ENCODE measurements around the gene SPSB3. TPM values are rescaled to one million over a fixed set of nuclear protein-coding genes. Genes with fewer than 3 reads are reported as not detected.

Gene SPSB3
- total and polyA plus RNA-seq, 4 donors, result 27.7 to 60.5 (median 37.8) TPM

DNA sequence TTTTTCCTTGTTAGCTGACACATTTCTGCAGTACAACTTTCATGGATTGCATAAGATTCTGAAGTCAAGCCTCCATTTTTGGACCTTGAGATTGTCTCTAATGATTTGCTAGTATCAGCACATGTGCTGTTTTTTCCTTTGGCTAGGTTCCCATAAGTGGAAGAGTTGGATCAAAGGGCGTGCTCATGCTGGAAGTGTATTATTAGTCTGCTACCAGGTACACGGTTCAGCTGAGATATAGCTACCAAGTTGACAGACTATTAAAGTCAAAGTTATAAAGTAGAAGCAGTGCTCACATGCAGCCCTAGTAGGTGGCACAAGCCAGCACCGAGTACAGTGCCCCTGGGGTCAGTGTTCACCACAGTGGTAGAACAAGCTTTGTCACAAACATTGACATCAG lies 47.8 kb upstream of the SPSB3 start:
- peak; percentile 39 for DNase-seq (ENCODE audit: low spot score)
- Histone ChIP-seq H3K4me3 (ENCODE audit: low read depth in 1 of 3, low read length in 3 of 3) (peak overlapping the region; percentile 8 to 77 (median 27)), H3K27me3 (ENCODE audit: control insufficient read depth in 4 of 4, insufficient read depth in 4 of 4, low read length in 3 of 4) (no peaks in the 10 kb centered on the region), H3K9me3 (ENCODE audit: control insufficient read depth in 4 of 4, low read length in 3 of 4) (no peaks in the 10 kb centered on the region), H3K27ac (ENCODE audit: low read depth in 1 of 2, low read length in 2 of 2) (peak overlapping the region; percentile 36 to 66), H3K9ac (ENCODE audit: low read depth in 1 of 2, low read length in 2 of 2) (peak overlapping the region in 1 of 2 donors; percentile 58), H3K36me3 (ENCODE audit: control insufficient read depth in 4 of 4, insufficient read depth in 3 of 4, low read depth in 1 of 4, low read length in 3 of 4) (no peaks in the 10 kb centered on the region), H3K4me1 (ENCODE audit: control insufficient read depth in 4 of 4, insufficient read depth in 4 of 4, low read length in 3 of 4) (peaks cover 7 to 70% (median 53%) of the 10 kb centered on the region in 4 donors)
- WGBS, result 27% methylated on average over 3 of the region's 3 CpGs
- peak; percentile 45 to 75 for TF ChIP-seq JUND (IDR thresholded peaks at IDR 0.05)
- TF ChIP-seq RAD21 (IDR thresholded peaks at IDR 0.05), result peak in 1 of 2 donors; percentile 22
- TF ChIP-seq EGR1 (IDR thresholded peaks at IDR 0.05; ENCODE audit: low read depth in 2 of 2), result peak; percentile 36 to 40
- peak; percentile 80 for TF ChIP-seq YY1 (IDR thresholded peaks at IDR 0.05)
- no peak for TF ChIP-seq TAF1 (conservative IDR thresholded peaks at IDR 0.05)
- TF ChIP-seq GABPA (IDR thresholded peaks at IDR 0.05 in 1 of 2, conservative IDR thresholded peaks at IDR 0.05 in 1 of 2), result peak in 1 of 2 donors; percentile 52
- TF ChIP-seq, protein P1, sequence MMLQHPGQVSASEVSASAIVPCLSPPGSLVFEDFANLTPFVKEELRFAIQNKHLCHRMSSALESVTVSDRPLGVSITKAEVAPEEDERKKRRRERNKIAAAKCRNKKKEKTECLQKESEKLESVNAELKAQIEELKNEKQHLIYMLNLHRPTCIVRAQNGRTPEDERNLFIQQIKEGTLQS (IDR thresholded peaks at IDR 0.05), result peak; percentile 23
- no peak for TF ChIP-seq FOXA1 (IDR thresholded peaks at IDR 0.05)
- peak; percentile 91 for TF ChIP-seq SP1 (IDR thresholded peaks at IDR 0.05)
- TF ChIP-seq, protein P2, sequence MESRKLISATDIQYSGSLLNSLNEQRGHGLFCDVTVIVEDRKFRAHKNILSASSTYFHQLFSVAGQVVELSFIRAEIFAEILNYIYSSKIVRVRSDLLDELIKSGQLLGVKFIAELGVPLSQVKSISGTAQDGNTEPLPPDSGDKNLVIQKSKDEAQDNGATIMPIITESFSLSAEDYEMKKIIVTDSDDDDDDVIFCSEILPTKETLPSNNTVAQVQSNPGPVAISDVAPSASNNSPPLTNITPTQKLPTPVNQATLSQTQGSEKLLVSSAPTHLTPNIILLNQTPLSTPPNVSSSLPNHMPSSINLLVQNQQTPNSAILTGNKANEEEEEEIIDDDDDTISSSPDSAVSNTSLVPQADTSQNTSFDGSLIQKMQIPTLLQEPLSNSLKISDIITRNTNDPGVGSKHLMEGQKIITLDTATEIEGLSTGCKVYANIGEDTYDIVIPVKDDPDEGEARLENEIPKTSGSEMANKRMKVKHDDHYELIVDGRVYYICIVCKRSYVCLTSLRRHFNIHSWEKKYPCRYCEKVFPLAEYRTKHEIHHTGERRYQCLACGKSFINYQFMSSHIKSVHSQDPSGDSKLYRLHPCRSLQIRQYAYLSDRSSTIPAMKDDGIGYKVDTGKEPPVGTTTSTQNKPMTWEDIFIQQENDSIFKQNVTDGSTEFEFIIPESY (IDR thresholded peaks at IDR 0.05), result peak; percentile 50
- peak; percentile 71 for TF ChIP-seq HNF4G (IDR thresholded peaks at IDR 0.05)
- peak; percentile 90 for TF ChIP-seq RXRA (IDR thresholded peaks at IDR 0.05)
- peak; percentile 47 for TF ChIP-seq REST (IDR thresholded peaks at IDR 0.05)
- peak; percentile 16 for TF ChIP-seq NR2F2 (IDR thresholded peaks at IDR 0.05)
- TF ChIP-seq, protein P3, sequence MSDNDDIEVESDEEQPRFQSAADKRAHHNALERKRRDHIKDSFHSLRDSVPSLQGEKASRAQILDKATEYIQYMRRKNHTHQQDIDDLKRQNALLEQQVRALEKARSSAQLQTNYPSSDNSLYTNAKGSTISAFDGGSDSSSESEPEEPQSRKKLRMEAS (IDR thresholded peaks at IDR 0.05), result peak; percentile 72
- TF ChIP-seq HNF4A (conservative IDR thresholded peaks at IDR 0.05), result peak; percentile 95
- TF ChIP-seq CTCF (IDR thresholded peaks at IDR 0.05; ENCODE audit: low read depth, low read length, missing input control), result no peak
- TF ChIP-seq FOXA2 (IDR thresholded peaks at IDR 0.05), result no peak

Data from liver (tissue), 9 donors.